GM23338 (cell line): Measurements from ENCODE around the gene SRGAP1.

Experiments used
- CREB1 ChIP-seq: fragments of 250-450 bp; sonication (Bioruptor Pico); IDR thresholded peaks from 2 replicates; pipeline ENCODE4 v1.5.0; 2020; ENCODE audit warnings: low read depth, mild to moderate bottlenecking, moderate library complexity
- CTCF ChIP-seq, 2 experiments: fragments of 200-600 bp in 1 of 2; sonication (generic) in 1 of 2; conservative IDR thresholded peaks; 2 replicates each; pipeline versions ENCODE4 v1.5.1 to v1.6.1; 2016 to 2017; ENCODE audit warnings: antibody characterized with exemption in 2 of 2, low read depth in 2 of 2, mild to moderate bottlenecking in 2 of 2, moderate library complexity in 1 of 2
- ETS1 ChIP-seq: IDR thresholded peaks from 2 replicates; pipeline ENCODE4 v1.6.1; 2016; ENCODE audit warnings: antibody characterized with exemption
- EZH2 ChIP-seq: fragments of 200-600 bp; sonication (generic); IDR thresholded peaks from one replicate; pipeline ENCODE4 v1.8.0; 2017; ENCODE audit warnings: antibody characterized with exemption, mild to moderate bottlenecking, low read depth; ENCODE audit not compliant: unreplicated experiment
- EZH2phosphoT487 ChIP-seq: fragments of 200-600 bp; sonication (generic); IDR thresholded peaks from one replicate; pipeline ENCODE4 v1.8.1; 2018; ENCODE audit warnings: antibody characterized with exemption; ENCODE audit not compliant: unreplicated experiment
- NANOG ChIP-seq: IDR thresholded peaks from 2 replicates; pipeline ENCODE4 v1.6.1; 2016; ENCODE audit warnings: antibody characterized with exemption, borderline replicate concordance
- POLR2AphosphoS5 ChIP-seq: IDR thresholded peaks from 2 replicates; pipeline ENCODE4 v1.6.1; 2016; ENCODE audit warnings: antibody characterized with exemption, low read depth
- REST ChIP-seq: IDR thresholded peaks from one replicate; pipeline ENCODE4 v1.6.1; 2018; ENCODE audit warnings: antibody characterized with exemption; ENCODE audit not compliant: unreplicated experiment
- ZNF331 ChIP-seq: fragments of 250-450 bp; sonication (Bioruptor Pico); IDR thresholded peaks from 2 replicates; pipeline ENCODE4 v1.5.0; 2020; ENCODE audit warnings: low read depth, mild to moderate bottlenecking, moderate library complexity

- TF ChIP-seq NANOG, result no peak
- TF ChIP-seq EZH2, result no peak
- TF ChIP-seq CTCF (conservative IDR thresholded peaks at IDR 0.05; ENCODE audit: low read depth in 2 of 2), result no peak
- no peak for TF ChIP-seq REST
- no peak for TF ChIP-seq POLR2AphosphoS5
- no peak for TF ChIP-seq EZH2phosphoT487
- no peak for TF ChIP-seq CREB1 (CRISPR knock-in tag)
- TF ChIP-seq ZNF331 (CRISPR knock-in tag), result no peak
- TF ChIP-seq ETS1, result no peak
Observed at GRCh38 chr12:63888908-63889635, 44.6 kb downstream of the SRGAP1 start.
